ENCODE measurements around the gene FKBP2.
A peak's percentile ranks its signal among the peaks of the same experiment; 100 is the strongest.

Gene FKBP2

DNA sequence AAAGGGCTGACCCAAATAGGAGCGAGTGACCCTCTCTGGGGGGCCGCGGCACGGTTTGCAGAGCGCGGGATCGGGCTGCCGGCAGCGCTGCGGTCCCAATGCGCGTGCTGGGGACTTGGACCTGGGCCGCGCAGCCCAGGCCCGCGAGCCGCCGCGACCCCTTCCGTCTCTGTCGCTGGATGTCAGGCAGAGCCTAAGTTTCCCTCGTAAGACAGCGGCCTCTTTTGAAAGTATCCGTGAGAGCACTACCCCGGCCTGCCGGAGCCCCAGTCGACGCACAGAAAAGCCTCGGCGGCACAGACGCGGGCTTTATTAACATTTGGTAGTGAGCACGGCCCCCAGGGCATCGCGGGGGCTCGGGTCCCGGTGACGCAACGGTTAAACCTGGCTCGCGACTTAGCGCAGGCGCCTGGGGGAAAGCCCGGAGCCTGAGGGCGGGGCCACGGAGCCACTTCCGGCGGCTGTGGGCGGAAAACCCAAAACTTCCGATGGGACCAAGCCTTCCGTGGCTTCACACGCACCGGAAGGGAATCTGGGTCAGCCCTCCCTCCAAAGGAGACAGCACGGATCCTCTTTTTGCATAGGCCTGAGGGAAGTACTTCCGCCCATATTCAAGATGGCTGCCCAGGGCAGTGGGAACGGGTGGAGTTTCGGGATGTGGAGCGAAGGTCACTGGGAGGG, 28.8 kb downstream of the FKBP2 start:
- DNase-seq (ENCODE audit: low read depth), result peak; percentile 100
- TF ChIP-seq, protein P1, sequence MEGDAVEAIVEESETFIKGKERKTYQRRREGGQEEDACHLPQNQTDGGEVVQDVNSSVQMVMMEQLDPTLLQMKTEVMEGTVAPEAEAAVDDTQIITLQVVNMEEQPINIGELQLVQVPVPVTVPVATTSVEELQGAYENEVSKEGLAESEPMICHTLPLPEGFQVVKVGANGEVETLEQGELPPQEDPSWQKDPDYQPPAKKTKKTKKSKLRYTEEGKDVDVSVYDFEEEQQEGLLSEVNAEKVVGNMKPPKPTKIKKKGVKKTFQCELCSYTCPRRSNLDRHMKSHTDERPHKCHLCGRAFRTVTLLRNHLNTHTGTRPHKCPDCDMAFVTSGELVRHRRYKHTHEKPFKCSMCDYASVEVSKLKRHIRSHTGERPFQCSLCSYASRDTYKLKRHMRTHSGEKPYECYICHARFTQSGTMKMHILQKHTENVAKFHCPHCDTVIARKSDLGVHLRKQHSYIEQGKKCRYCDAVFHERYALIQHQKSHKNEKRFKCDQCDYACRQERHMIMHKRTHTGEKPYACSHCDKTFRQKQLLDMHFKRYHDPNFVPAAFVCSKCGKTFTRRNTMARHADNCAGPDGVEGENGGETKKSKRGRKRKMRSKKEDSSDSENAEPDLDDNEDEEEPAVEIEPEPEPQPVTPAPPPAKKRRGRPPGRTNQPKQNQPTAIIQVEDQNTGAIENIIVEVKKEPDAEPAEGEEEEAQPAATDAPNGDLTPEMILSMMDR (IDR thresholded peaks at IDR 0.05; ENCODE audit: control insufficient read depth, insufficient read depth, low read depth, low read length, missing control alignments), result no peak
- peak overlapping the region; percentile 61 for H3K4me3 ChIP-seq (ENCODE audit: control insufficient read depth, low read depth, low read length)

DNA sequence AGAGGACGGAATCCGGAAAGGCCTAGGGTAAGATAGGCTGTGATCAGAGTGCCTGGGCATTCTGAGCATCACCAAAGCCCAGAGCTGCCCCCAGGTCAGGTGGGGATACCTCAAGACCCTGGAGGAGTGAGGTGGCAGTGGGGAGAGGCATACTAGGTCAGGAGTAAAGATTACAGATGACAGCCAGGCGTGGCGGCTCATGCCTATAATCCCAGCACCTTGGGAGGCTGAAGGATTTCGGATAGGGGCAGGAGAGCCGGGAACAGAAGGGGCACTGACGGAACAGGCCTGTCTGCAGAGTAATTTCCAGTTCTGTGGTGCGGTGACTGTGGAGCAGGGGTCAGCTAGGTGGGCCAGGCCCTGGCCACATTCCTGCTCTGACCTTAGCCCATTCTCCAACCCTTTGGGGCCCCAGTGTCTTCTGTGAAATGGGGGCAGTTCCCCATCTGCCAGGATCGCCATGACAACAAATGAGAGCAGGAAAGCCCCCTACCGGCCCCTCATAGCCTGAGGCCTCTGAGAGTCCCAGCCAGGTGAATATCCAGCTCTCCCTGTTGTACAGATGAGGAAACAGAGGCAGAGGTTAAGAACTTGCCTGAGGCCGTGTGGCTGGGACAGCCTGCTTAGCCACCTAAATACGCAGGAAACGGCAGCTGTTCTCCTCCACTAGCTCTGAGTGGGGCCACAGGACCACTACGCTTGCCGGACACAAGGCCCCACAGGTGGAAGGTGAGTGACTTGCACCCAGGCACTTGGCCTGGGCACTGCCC, 34.3 kb downstream of the FKBP2 start:
- no peak for DNase-seq (ENCODE audit: low read depth)
- no peak overlapping the region for H3K4me3 ChIP-seq (ENCODE audit: control insufficient read depth, low read depth, low read length)
- TF ChIP-seq, protein P1 (IDR thresholded peaks at IDR 0.05; ENCODE audit: control insufficient read depth, insufficient read depth, low read depth, low read length, missing control alignments), result no peak

DNA sequence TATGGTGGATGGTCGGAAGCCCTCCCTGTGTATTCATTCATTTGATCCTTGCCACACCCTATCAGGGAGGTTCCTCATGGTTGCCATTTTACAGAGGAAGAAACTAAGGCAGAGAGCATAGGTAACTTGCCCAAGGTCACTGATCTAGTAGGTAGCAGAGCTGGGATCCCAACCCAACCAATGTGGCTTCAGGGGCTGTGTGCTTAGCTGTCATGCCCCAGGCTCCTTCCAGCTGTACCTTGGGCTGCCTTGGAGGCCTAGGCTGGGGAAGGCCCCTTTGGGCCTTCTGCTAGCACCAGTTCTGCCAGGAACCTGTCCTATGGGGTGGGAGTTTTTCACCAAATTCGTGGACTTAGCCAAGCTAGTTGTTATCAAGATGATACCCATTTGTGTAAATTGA, 34.9 kb downstream of the FKBP2 start:
- H3K4me3 ChIP-seq (ENCODE audit: control insufficient read depth, low read depth, low read length), result no peak overlapping the region
- TF ChIP-seq, protein P1 (IDR thresholded peaks at IDR 0.05; ENCODE audit: control insufficient read depth, insufficient read depth, low read depth, low read length, missing control alignments), result no peak
- no peak for DNase-seq (ENCODE audit: low read depth)

DNA sequence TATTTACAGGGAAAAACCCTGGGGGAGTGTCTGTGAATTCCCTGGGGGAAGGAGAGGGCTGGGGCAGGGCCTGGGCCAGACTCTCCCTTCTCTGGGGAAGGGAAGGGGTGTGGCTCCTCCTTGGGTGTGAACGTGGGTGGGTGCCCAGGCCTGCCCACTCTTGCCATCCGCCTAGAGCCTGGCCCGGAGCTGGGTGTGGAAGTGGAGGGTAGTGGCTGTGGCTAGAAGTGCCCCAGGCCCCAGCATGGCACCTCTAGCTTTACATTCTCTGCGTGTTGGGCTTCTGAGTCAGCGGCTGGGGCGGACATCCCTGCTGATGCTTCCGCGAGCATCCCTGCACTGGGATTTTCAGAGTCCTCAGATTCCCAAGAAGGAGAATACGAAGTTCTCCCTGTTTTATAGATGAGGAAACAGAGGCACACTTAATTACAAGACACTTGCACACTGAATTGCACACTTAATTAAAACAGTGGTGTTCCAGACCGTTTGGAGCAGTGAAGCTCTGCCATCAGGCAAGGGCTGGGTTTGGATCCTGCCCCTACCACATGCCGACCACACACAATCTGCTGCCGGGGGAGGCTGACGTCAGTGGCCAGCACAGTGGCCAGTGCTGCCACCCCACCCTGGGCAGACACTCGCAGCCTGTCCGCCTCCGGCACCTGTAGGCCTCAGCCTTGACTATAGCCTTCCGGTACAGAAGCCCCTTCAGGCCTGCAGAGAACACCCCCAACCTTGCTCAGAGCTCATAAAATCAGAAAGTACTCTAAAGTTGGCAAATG, 35.9 kb downstream of the FKBP2 start:
- TF ChIP-seq, protein P1 (IDR thresholded peaks at IDR 0.05; ENCODE audit: control insufficient read depth, insufficient read depth, low read depth, low read length, missing control alignments), result no peak
- no peak for DNase-seq (ENCODE audit: low read depth)
- H3K4me3 ChIP-seq (ENCODE audit: control insufficient read depth, low read depth, low read length), result no peak overlapping the region

DNA sequence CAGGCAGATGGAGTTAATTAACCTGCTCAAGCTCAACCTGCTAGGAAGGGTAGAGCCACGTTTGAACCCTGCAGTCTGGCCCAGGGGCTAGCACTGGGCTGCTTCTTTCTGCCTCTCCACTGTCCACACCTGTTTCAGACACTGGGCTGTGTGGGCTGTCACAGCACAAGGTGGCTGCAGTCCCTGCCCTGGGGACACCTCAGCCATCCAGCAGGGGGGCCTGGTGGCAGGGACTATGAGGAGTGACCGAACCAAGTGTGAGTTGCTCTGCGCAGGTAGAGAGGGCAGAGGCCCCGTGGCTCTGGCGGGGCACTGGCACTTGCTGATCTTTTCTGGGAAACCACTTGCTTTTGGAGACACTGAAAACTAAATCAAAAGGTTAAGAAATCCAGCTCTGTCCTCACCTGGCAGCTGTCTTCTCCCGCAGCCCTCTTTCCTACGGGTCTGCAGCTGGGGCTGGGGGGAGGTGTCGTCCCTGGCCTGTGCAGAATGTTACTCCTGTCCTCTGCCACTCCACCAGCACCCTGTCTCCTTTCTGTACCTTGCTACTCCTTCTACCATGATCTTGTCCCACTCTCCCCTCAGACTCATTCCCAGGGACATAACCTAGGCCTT, 37.8 kb downstream of the FKBP2 start:
- no peak overlapping the region for H3K4me3 ChIP-seq (ENCODE audit: control insufficient read depth, low read depth, low read length)
- TF ChIP-seq, protein P1 (IDR thresholded peaks at IDR 0.05; ENCODE audit: control insufficient read depth, insufficient read depth, low read depth, low read length, missing control alignments), result no peak
- no peak for DNase-seq (ENCODE audit: low read depth)
